Right lung (tissue), 10 donors: ENCODE results near the gene ATAD3B. TPM values are rescaled to one million over a fixed set of nuclear protein-coding genes. Genes with fewer than 3 reads are reported as not detected.
"Not testable (repeated sequence)": the region's sequence is repeated elsewhere in the genome, so short reads cannot be mapped to it uniquely, and the experiment has no call there.

Source experiments
- DNase-seq, 2 donors: peaks; one replicate each; pipeline ENCODE4 v3.0.0-alpha.2; 2013
- long read RNA-seq, 8 donors: transcript quantifications; one replicate each; lab custom pipeline, GENCODE V29; 2026
- polyA plus RNA-seq, 5 donors: library from polyadenylated mRNA; unstranded; fragments of 120-200 nt; gene quantifications; one replicate each; pipeline versions ENCODE4 v1.2.1 to v1.2.3, GENCODE V29; 2013; ENCODE audit warnings: inconsistent platforms in 1 of 5, low replicate concordance in 1 of 5; ENCODE audit not compliant: insufficient read length in 5 of 5, insufficient read depth in 1 of 5

Gene ATAD3B, protein sequence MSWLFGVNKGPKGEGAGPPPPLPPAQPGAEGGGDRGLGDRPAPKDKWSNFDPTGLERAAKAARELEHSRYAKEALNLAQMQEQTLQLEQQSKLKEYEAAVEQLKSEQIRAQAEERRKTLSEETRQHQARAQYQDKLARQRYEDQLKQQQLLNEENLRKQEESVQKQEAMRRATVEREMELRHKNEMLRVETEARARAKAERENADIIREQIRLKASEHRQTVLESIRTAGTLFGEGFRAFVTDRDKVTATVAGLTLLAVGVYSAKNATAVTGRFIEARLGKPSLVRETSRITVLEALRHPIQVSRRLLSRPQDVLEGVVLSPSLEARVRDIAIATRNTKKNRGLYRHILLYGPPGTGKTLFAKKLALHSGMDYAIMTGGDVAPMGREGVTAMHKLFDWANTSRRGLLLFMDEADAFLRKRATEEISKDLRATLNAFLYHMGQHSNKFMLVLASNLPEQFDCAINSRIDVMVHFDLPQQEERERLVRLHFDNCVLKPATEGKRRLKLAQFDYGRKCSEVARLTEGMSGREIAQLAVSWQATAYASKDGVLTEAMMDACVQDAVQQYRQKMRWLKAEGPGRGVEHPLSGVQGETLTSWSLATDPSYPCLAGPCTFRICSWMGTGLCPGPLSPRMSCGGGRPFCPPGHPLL
- 10 to 100 TPM; 13.1 to 23.5 (median 14.8) TPM for polyA plus RNA-seq
- long read RNA-seq, donor 1, partial matches to known transcripts = 0 of 1 reads
- long read RNA-seq, donor 1, other reads (novel, unspliced or antisense) = 0 of 1 reads
- long read RNA-seq, donor 2 = 0 reads
- long read RNA-seq, donor 3, partial matches to known transcripts = 0 of 1 reads
- long read RNA-seq, donor 3, other reads (novel, unspliced or antisense) = 0 of 1 reads
- long read RNA-seq, donor 4 = 0 reads
- long read RNA-seq, donor 5, partial matches to known transcripts = 0 of 1 reads
- long read RNA-seq, donor 5, other reads (novel, unspliced or antisense) = 0 of 1 reads
- long read RNA-seq, donor 6 = 0 reads
- long read RNA-seq, donor 7 = 0 reads
- long read RNA-seq, donor 8 = 0 reads

- peak; percentile 89 to 90 for DNase-seq
Measured at GRCh38 chr1:1471389-1472052, at the start of gene ATAD3B. Gene ATAD3B, plus strand, starts transcription at chr1:1471765. Its CDS starts 120 bp downstream, at chr1:1471885.

- DNase-seq = no peak
Measured at GRCh38 chr1:1421907-1422464, 49.6 kb upstream of the ATAD3B start.

GRCh38 chr1:1422465-1423244, 48.9 kb upstream of the ATAD3B start:
- DNase-seq = no peak

DNA sequence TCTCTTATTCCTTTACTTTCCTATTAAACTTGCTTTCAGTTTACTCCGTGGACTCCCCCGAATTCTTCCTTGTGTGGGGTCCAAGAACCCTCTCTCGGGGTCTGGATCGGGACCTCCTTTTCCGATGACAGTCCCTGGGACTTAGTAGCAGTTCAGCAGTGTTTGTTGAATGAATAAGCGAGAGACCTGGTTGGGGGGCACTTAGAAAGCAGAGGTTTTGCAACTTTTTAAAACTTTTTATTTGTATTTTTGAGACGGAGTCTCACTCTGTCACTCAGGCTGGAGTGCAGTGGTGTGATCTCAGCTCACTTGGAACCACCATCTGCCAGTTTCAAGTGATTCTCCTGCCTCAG, 48.3 kb upstream of the ATAD3B start:
- DNase-seq = no peak

- no peak for DNase-seq
Measured at GRCh38 chr1:1424707-1425106, 46.9 kb upstream of the ATAD3B start.

DNA sequence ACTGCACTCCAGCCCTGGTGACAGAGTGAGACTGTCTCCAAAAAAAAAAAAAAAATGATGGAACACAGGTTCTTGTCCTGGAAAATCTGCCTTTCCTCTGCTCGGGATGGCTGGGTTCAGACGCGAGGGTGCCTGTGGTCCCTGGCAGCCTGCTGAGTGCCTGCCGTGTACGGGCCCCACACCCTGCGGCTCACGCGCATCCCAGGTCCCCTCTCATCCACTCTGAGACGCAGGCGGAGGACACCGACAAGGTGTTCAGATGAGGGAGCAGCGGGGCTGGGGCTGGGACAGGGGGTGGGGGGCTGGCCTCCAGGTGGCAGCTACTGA, 46.2 kb upstream of the ATAD3B start:
- no peak for DNase-seq

DNA sequence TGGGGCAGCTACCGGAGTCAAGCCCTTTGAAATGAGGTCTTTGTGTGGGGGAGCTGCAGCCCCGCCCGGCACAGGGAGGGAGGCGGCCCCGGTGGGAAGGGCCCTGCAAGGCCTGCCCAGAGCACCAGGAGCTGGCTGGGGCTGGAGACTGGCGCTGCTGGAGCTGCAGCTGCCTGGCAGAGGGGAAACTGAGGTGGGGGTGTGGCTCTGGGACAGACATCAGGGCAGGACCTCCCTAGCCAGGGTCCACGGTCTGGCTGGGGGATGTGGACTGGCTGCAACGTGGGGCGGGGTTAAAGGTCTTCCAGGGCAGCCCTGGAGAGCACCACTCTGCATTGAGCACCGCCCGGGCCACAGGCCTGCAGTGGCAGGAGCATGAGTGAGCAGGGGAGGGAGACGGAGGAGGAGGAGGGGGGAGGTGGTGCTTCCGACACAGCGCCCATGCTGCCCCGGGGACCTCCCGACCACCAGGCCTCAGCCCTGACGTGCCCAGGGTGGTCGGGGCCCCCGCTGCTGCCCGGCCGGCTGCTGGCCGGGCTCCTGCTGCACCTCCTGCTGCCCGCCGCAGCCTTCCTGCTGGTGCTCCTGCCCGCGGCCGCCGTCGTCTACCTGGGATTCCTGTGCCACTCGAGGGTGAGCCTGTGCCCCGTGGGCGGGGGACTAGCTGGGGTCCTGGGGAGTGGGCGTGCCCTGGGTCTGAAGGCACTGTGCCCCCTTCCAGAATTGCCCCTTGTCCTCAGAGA, 45.6 kb upstream of the ATAD3B start:
- no peak for DNase-seq

- DNase-seq = no peak
Measured at GRCh38 chr1:1426496-1427105, 45.0 kb upstream of the ATAD3B start.

- DNase-seq = no peak
Measured at GRCh38 chr1:1427106-1427819, 44.3 kb upstream of the ATAD3B start.

- DNase-seq = no peak
Measured at GRCh38 chr1:1427820-1428148, 43.8 kb upstream of the ATAD3B start.

DNA sequence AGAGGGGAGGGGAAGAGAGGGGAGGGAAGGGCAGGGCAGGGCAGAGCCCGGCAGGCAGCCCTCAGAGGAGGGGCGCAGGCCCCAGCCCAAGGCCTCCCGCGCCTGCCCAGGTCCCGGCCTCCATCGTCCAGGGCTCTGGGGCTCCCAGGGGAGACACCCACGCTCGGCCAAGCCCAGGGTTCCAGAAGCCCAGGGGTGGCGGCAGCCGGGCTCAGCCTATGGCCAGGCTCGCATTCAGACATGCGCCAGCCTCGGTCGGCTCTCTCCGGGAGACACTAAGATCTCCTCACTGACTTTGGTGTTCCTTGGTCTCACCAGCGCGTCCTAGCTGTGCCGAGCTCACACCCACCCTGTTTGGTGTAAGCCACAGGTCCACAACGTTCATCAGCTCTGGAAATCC, 43.4 kb upstream of the ATAD3B start:
- no peak for DNase-seq

- not testable (repeated sequence) for DNase-seq
Measured at GRCh38 chr1:1428967-1429366, 42.6 kb upstream of the ATAD3B start.

- DNase-seq = no peak
Measured at GRCh38 chr1:1429671-1430073, 41.9 kb upstream of the ATAD3B start.

DNA sequence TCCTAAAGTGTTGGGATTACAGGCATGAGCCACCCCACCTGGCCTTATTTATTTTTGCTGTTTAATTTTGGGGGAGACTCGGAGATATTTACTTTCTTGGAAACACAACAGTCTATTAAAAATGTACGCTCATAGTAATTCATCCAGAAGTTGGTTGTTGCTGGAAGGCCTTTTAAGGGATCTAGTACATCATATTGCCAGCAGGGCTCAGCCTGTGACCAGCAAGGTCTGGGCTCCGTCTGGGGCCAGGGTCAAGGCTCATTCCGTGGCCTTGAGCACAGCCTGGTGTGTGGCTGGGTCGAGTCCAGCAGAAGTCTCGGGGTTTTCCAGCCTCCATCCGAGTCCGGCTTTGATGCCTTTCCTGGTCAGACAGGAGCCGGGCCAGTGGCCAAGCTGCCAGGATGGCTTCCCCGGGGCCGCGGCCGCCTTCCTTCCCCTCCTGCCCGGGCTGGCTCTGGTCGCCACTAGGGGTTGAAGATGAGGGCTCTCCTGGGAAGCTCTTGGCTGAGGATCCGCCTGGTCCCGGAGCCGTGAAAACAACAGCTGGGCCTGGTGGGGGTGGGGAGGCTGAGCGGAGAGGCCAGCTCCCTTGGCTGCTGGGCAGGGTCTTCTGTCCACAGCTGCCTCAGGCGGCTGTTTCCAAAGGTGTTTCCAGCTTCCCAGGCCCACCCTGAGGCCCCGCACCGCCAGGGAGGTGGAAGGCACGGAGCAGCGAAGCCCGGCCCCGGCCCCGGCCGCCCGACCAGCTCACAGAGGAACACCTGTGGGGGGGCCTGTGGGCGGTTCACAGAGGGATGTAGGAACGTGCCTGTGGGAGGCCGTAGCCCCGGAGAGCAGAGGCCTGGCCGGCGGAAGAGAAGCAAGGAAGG, 41.2 kb upstream of the ATAD3B start:
- DNase-seq = peak; percentile 87

- DNase-seq = no peak
Measured at GRCh38 chr1:1430992-1431844, 40.3 kb upstream of the ATAD3B start.

DNA sequence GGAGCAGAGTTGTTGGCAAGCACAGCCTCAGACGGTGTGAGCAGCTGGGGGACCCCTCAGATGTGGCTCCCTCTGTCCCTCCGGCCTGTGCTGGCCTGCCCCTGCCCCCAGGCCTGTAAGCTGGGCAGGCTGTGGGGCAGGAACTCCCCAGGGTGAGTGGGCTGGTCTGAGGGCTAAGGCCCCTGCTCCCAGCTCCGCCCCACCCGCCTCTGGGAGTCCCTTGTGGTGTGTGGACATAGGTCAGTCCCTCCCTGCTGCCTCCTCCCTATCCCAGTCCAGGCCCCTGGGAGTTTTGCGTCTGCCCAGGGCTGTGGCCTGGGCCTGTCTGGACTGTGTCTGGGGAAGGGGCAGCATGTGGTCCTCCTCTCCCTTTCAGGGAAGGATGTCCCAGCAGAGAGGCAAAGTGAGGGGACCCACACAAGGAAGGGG, 39.7 kb upstream of the ATAD3B start:
- no peak for DNase-seq

DNA sequence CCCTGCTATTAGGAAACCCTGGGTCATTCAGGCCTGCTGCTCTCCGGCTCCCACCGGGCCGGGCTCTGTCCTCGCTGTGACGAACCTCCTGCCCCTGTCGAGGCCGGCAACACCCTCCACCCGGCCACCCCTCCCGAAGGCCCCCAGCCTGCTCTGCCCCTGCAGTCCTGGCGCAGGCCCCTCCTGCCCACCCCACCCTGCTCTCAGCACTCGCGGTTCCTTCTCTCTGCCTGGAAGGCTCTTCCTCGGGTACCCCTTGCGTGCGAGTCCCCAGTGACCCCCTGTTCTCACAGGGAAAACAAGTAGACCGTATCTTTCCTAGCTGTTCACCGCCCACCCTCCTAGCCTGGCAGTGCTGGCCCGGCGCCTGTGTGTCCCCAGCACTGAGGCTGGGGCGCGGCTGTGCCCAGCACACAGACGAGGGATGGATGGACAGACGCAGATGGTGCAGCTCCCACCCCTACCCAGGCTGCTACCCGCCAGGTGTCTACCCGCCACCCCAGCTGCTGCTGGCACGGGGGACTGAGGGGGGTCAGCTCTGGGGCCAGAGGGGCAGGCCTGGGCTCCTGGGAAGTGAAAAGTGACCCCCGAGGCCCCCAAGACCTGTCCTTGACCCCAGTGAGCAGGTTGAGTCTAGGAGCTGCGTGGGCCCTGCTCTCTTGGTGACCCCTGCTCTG, 39.2 kb upstream of the ATAD3B start:
- no peak for DNase-seq
